ENCODE measurements around the gene RBM42. TPM values are rescaled to one million over a fixed set of nuclear protein-coding genes. Genes with fewer than 3 reads are reported as not detected.
"Not testable (repeated sequence)": the region's sequence is repeated elsewhere in the genome, so short reads cannot be mapped to it uniquely, and the experiment has no call there.

RBM42 gene
- total RNA-seq, 4 donors from 2014 or later: 45.1 to 75.9 (median 65.0) TPM

DNA sequence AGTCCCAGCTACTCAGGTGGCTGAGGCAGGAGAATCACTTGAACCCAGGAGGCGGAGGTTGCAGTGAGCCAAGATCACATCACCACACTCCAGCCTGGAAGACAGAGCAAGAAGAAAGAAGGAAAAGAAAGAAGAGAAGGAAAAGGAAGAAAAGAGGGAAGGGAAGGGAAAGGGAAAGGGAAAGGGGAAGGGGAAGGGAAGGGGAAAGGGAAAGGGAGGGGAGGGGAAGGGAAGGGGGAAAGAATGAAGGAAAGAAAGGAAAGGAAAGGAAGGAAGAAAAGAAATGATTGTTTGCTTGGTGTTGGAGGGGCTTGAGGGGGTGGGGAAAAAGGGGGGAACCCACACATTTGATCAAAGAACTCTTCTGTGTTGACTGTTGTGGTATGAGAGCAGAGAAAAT lies 32.9 kb upstream of the RBM42 start:
- Histone ChIP-seq H3K27me3 (no peaks in the 10 kb centered on the region), H3K4me3 (no peak overlapping the region), H3K36me3 (no peaks in the 10 kb centered on the region), H3K9me3 (no peaks in the 10 kb centered on the region), H3K4me1 (no peaks in the 10 kb centered on the region), H3K27ac (no peak overlapping the region)
- no peak for TF ChIP-seq CTCF (IDR thresholded peaks at IDR 0.05)
- TF ChIP-seq POLR2AphosphoS5 (IDR thresholded peaks at IDR 0.05): no peak
- TF ChIP-seq EP300 (IDR thresholded peaks at IDR 0.05): no peak
- no peak for TF ChIP-seq POLR2A (IDR thresholded peaks at IDR 0.05)
- WGBS: 88% methylated on average over 1 of the region's 1 CpG
- no peak for DNase-seq (ENCODE audit: low spot score in 2 of 2)

DNA sequence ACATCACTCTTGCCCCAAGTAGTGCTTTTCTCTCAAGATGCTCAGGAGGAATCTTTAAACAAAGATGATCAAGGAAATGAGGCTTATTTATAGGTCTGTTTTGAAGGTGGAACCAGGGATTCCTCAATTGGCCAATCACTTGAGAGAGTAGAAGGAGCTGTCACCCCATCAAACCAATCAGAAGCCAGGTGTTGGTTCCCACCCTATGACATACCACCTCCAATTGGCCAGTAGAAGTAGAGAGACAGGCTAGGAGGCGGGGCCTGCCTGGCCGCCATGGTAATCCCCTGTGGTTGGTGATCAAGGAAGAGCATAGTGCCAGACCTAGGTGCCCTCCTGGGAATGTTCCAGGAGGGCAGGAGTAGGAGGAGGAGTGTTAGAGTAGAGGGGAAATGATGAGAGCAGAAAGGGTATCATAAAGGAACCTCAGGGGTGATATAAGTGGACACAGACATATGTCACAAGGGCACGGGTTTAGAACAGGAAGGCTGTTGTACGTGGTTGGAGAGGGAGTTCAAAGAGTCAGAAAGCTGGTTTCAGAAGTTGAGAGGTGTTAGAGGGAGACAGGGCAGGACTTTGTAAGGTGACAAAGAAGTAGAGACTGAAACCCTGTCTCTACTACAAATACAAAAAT lies 32.4 kb upstream of the RBM42 start:
- H3K36me3 ChIP-seq: no peaks in the 10 kb centered on the region
- 68% methylated on average over 4 of the region's 4 CpGs for WGBS

DNA sequence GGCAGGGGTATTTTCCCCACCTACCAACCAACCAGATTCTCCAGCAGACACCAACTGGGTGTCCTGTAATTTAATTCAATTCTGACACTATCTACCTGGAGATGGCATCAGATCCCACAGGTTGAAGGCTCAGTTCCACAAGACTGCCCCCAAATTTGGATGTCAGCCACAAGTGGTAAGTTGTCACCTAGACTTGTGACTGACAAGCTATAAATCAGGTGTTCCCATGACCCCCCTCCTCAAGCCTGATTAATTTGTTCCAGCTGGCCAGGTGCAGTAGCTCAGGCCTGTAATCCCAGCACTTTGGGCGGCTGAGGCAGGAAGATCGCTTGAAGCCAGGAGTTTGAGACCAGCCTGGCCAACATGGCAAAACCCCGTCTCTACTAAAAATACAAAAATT lies 26.9 kb upstream of the RBM42 start:
- no peak for DNase-seq (ENCODE audit: low spot score in 2 of 2)
- no peaks in the 10 kb centered on the region for H3K27me3 ChIP-seq
- no peak overlapping the region for H3K4me3 ChIP-seq
- H3K4me1 ChIP-seq: no peaks in the 10 kb centered on the region
- H3K27ac ChIP-seq: no peak overlapping the region
- TF ChIP-seq POLR2AphosphoS5 (IDR thresholded peaks at IDR 0.05): no peak
- no peak for TF ChIP-seq POLR2A (IDR thresholded peaks at IDR 0.05)
- TF ChIP-seq EP300 (IDR thresholded peaks at IDR 0.05): no peak
- no peak for TF ChIP-seq CTCF (IDR thresholded peaks at IDR 0.05)
- no peaks in the 10 kb centered on the region for H3K36me3 ChIP-seq
- WGBS: 74% methylated on average over 3 of the region's 3 CpGs
- no peaks in the 10 kb centered on the region for H3K9me3 ChIP-seq

More for the DNA sequence above, 32.4 kb upstream of the RBM42 start:
- Histone ChIP-seq H3K4me3 (no peak overlapping the region), H3K27ac (no peak overlapping the region), H3K4me1 (no peaks in the 10 kb centered on the region), H3K27me3 (no peaks in the 10 kb centered on the region), H3K9me3 (no peaks in the 10 kb centered on the region)
- no peak for TF ChIP-seq EP300 (IDR thresholded peaks at IDR 0.05)
- no peak for TF ChIP-seq POLR2AphosphoS5 (IDR thresholded peaks at IDR 0.05)
- no peak for TF ChIP-seq POLR2A (IDR thresholded peaks at IDR 0.05)
- no peak for TF ChIP-seq CTCF (IDR thresholded peaks at IDR 0.05)
- no peak for DNase-seq (ENCODE audit: low spot score in 2 of 2)

DNA sequence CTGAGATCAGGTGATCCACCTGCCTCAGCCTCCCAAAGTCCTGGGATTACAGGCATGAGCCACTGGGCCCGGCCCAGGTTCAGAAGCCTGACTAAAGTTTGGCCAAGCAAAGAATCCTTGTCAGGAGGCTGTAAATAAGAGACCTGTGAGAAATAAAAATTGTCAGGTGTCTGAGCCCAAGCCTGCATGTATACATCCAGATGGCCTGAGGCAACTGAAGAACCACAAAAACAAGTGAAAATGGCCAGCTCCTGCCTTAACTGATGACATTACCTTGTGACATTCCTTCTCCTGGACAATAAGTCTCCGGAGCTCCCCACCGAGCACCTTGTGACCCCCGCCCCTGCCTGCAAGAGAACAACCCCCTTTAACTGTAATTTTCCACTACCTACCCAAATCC lies 24.4 kb upstream of the RBM42 start:
- WGBS: 65% methylated on average over 4 of the region's 4 CpGs
- H3K9me3 ChIP-seq; H3K27me3 ChIP-seq; H3K4me3 ChIP-seq; H3K27ac ChIP-seq; H3K36me3 ChIP-seq; H3K4me1 ChIP-seq; DNase-seq (ENCODE audit: low spot score in 2 of 2): not testable (repeated sequence)

GRCh38 chr19:35607170-35607569 lies 21.7 kb upstream of the RBM42 start:
- H3K27me3 ChIP-seq; H3K27ac ChIP-seq; DNase-seq (ENCODE audit: low spot score in 2 of 2); H3K4me3 ChIP-seq; H3K9me3 ChIP-seq; H3K4me1 ChIP-seq; H3K36me3 ChIP-seq: not testable (repeated sequence)
- 84% methylated on average over 8 of the region's 8 CpGs for WGBS

DNA sequence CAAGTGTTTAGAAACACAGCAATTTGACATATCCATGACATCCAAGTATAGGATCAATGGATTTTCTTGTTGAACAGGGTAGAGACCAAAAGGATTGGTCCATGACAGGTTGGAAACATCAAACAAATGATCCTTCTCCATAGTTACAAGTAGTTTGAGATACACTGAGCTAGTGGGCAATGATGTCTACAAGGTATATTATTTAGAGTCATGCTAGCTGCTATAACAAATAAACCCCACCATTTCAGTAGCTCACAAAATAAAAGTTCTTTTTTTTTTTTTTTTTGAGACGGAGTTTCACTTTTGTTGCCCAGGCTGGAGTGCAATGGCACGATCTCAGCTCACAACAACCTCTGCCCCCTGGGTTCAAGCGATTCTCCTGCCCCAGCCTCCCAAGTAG lies 21.2 kb upstream of the RBM42 start:
- peaks cover 6% of the 10 kb centered on the region for H3K9me3 ChIP-seq
- H3K27me3 ChIP-seq: no peaks in the 10 kb centered on the region
- H3K36me3 ChIP-seq: no peaks in the 10 kb centered on the region
- peaks cover 4% of the 10 kb centered on the region for H3K4me1 ChIP-seq
- no peak for TF ChIP-seq POLR2A (IDR thresholded peaks at IDR 0.05)
- no peak for TF ChIP-seq CTCF (IDR thresholded peaks at IDR 0.05)
- no peak for TF ChIP-seq POLR2AphosphoS5 (IDR thresholded peaks at IDR 0.05)
- TF ChIP-seq EP300 (IDR thresholded peaks at IDR 0.05): no peak
- 93% methylated on average over 3 of the region's 3 CpGs for WGBS
- DNase-seq (ENCODE audit: low spot score in 2 of 2): no peak
- H3K4me3 ChIP-seq: no peak overlapping the region
- no peak overlapping the region for H3K27ac ChIP-seq

All from suprapubic skin (tissue), 4 donors.